H1 (cell line): ENCODE data around the gene CDH19. TPM values are rescaled to one million over a fixed set of nuclear protein-coding genes. Genes with fewer than 3 reads are reported as not detected.

ENCODE experiments used
- PHF8 ChIP-seq: fragments of 200-600 bp; sonication (generic); conservative IDR thresholded peaks from 2 replicates; pipeline ENCODE4 v1.7.1; 2012; ENCODE audit warnings: low read depth, mild to moderate bottlenecking, inconsistent platforms, low read length, moderate library complexity
- TAF7 ChIP-seq: optimal IDR thresholded peaks from 2 replicates; pipeline ENCODE3; 2011; ENCODE audit warnings: low read depth, mild to moderate bottlenecking, inconsistent platforms, low read length, moderate library complexity, borderline replicate concordance
- USF2 ChIP-seq: IDR thresholded peaks from 2 replicates; pipeline ENCODE4 v1.6.1; 2011; ENCODE audit warnings: low read length, improper control_type of control experiment
- polyA plus RNA-seq, 7 experiments: library from polyadenylated mRNA; depleted of rRNA in 3 of 7; stranded (reverse) in 5 of 7; unstranded in 2 of 7; fragments of >200 nt in 5 of 7; fragments of 200-250 nt in 2 of 7; gene quantifications; 1 replicate in 5 of 7; 2 replicates in 1 of 7; 4 replicates in 1 of 7; pipeline versions ENCODE4 v1.2.1 to v1.2.3, GENCODE V29; 2011 to 2013; ENCODE audit warnings: missing spikeins in 2 of 7, mixed read lengths in 2 of 7
- total RNA-seq: library from RNA; stranded (reverse); fragmentation: NEBNext Ultra II Directional; extraction: Animal tissue kit (Norgen Biotek cat#: 25700); gene quantifications from 2 replicates; pipeline ENCODE4 v1.2.1, GENCODE V29; 2021

CDH19 gene
- total and polyA plus RNA-seq, 2 of the 8 experiments (the other 6 are each of a cell fraction or from before 2014, with no cell fraction given) = not detected

DNA sequence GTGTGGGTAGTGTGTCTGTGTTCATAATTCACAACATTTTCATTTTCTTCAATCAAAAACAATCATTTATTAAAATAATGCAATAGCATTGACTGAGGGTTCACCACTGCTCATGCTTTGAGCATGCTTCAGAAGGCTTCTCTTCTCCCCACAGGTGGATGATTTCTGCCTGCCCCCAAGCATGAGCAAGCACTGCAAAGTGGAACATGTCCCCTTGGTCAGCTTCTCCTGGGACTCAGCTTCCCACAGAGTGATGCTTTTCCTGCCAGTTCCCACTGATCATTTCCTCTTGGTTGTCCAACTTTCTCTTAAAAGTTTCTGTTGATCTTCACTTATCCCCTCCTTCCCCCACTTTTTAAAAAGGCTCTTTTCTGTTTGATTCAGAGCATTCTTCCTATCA lies 31.5 kb upstream of the CDH19 start (continued):
- TF ChIP-seq TAF7 = no peak
- TF ChIP-seq USF2 = no peak
- TF ChIP-seq PHF8 = no peak
